DOHH2 (cell line): ENCODE measurements around the gene EPM2AIP1.

Source experiments
- H3F3A ChIP-seq: fragments of 200-600 bp; sonication (generic), shearing (Covaris generic); 2 replicates; pipeline ENCODE4 v1.6.0; 2016; ENCODE audit warnings: antibody characterized with exemption, mild to moderate bottlenecking; ENCODE audit not compliant: control insufficient read depth, insufficient read depth
- H3K27ac ChIP-seq: fragments of 200-600 bp; sonication (generic); 2 replicates; pipeline ENCODE4 v1.5.1; 2014; ENCODE audit warnings: low read depth, mild to moderate bottlenecking, low read length, moderate library complexity
- H3K27me3 ChIP-seq: fragments of 200-600 bp; sonication (generic); 2 replicates; pipeline ENCODE4 v1.6.1; 2014; ENCODE audit warnings: mild to moderate bottlenecking, low read length, mixed read lengths; ENCODE audit not compliant: control insufficient read depth
- H3K36me3 ChIP-seq: fragments of 200-600 bp; sonication (generic); 2 replicates; pipeline ENCODE4 v1.6.1; 2014; ENCODE audit warnings: mild to moderate bottlenecking, low read length, moderate library complexity, mixed read lengths; ENCODE audit not compliant: control insufficient read depth
- H3K4me1 ChIP-seq: fragments of 200-600 bp; sonication (generic); 2 replicates; pipeline ENCODE4 v1.6.1; 2014; ENCODE audit warnings: mild to moderate bottlenecking, low read length, mixed read lengths; ENCODE audit not compliant: control insufficient read depth
- H3K4me2 ChIP-seq: fragments of 200-600 bp; sonication (generic); 2 replicates; pipeline ENCODE4 v1.6.0; 2014; ENCODE audit warnings: mild to moderate bottlenecking, low read length, moderate library complexity
- H3K4me3 ChIP-seq: fragments of 200-600 bp; sonication (generic); 2 replicates; pipeline ENCODE4 v1.5.1; 2014; ENCODE audit warnings: mild to moderate bottlenecking, low read length, mixed read lengths
- H3K79me2 ChIP-seq: fragments of 200-600 bp; sonication (generic); 2 replicates; pipeline ENCODE4 v1.6.1; 2014; ENCODE audit warnings: mild to moderate bottlenecking, low read length, mixed read lengths; ENCODE audit not compliant: control insufficient read depth
- H3K9me2 ChIP-seq: fragments of 200-600 bp; sonication (generic); replicated peaks from 2 replicates; pipeline ENCODE4 v1.6.1; 2014; ENCODE audit warnings: mild to moderate bottlenecking, low read length, mixed read lengths; ENCODE audit not compliant: control insufficient read depth
- H3K9me3 ChIP-seq: fragments of 200-600 bp; sonication (generic); 2 replicates; pipeline ENCODE4 v1.6.1; 2014; ENCODE audit warnings: antibody characterized with exemption, low read length, mixed read lengths; ENCODE audit not compliant: control insufficient read depth, insufficient read depth
- H4K20me1 ChIP-seq: fragments of 200-600 bp; sonication (generic); 2 replicates; pipeline ENCODE4 v1.6.0; 2014; ENCODE audit warnings: low read depth, mild to moderate bottlenecking, antibody characterized with exemption, low read length, moderate library complexity; ENCODE audit not compliant: control insufficient read depth, insufficient read depth
- CTCF ChIP-seq: fragments of 200-600 bp; sonication (generic); IDR thresholded peaks from one replicate; pipeline ENCODE4 v1.5.1; 2014; ENCODE audit warnings: antibody characterized with exemption, mild to moderate bottlenecking, low read depth, low read length; ENCODE audit not compliant: poor library complexity, severe bottlenecking
- EZH2phosphoT487 ChIP-seq: fragments of 200-600 bp; sonication (generic); IDR thresholded peaks from 2 replicates; pipeline ENCODE4 v1.6.1; 2017; ENCODE audit warnings: borderline replicate concordance, mild to moderate bottlenecking, antibody characterized with exemption, low read length, moderate library complexity, mixed read lengths

The EPM2AIP1 gene

GRCh38 chr3:36989568-36989967 is 3.4 kb downstream of the EPM2AIP1 start:
- Histone ChIP-seq H3K27ac (no peak overlapping the region), H3K4me3 (peak overlapping the region; percentile 87), H3K9me2 (no peaks in the 10 kb centered on the region), H3K4me1 (peaks cover 45% of the 10 kb centered on the region), H3K27me3 (no peaks in the 10 kb centered on the region), H3K9me3 (no peaks in the 10 kb centered on the region), H4K20me1 (peaks cover 39% of the 10 kb centered on the region; the same call in 1 of the 2 replicates), H3K79me2 (peaks cover 70% of the 10 kb centered on the region), H3F3A (peaks cover 25% of the 10 kb centered on the region), H3K4me2 (peak overlapping the region; percentile 98), H3K36me3 (peaks cover 87% of the 10 kb centered on the region)
- TF ChIP-seq CTCF (no peak), EZH2phosphoT487 (no peak)

GRCh38 chr3:36989005-36989404 is 3.9 kb downstream of the EPM2AIP1 start:
- Histone ChIP-seq H3K4me2 (peak overlapping the region; percentile 98), H3F3A (peaks cover 28% of the 10 kb centered on the region), H4K20me1 (peaks cover 39% of the 10 kb centered on the region; the same call in 1 of the 2 replicates), H3K4me1 (peaks cover 40% of the 10 kb centered on the region), H3K4me3 (peak overlapping the region; percentile 87), H3K79me2 (peaks cover 64% of the 10 kb centered on the region), H3K9me2 (no peaks in the 10 kb centered on the region), H3K36me3 (peaks cover 89% of the 10 kb centered on the region), H3K9me3 (no peaks in the 10 kb centered on the region), H3K27ac (no peak overlapping the region), H3K27me3 (no peaks in the 10 kb centered on the region)
- TF ChIP-seq CTCF, result no peak
- no peak for TF ChIP-seq EZH2phosphoT487

GRCh38 chr3:36988356-36988755 is 4.6 kb downstream of the EPM2AIP1 start:
- no peak for TF ChIP-seq EZH2phosphoT487
- no peak for TF ChIP-seq CTCF
- Histone ChIP-seq H3K79me2 (peaks cover 60% of the 10 kb centered on the region), H3K9me2 (no peaks in the 10 kb centered on the region), H3K36me3 (peaks cover 92% of the 10 kb centered on the region), H3K9me3 (no peaks in the 10 kb centered on the region), H4K20me1 (peaks cover 39% of the 10 kb centered on the region; the same call in 1 of the 2 replicates), H3K27ac (peak overlapping the region; percentile 19; the same call in 1 of the 2 replicates), H3K4me1 (peaks cover 40% of the 10 kb centered on the region), H3K4me2 (peak overlapping the region; percentile 98), H3K27me3 (no peaks in the 10 kb centered on the region), H3K4me3 (peak overlapping the region; percentile 87), H3F3A (peaks cover 28% of the 10 kb centered on the region)
